GM21825 (cell line): ENCODE results near the gene FOXS1.

ENCODE experiments used
- ATAC-seq: cut with Tn5 transposase; IDR thresholded peaks from one replicate; pipeline ENCODE4 v1.9.1; 2021; ENCODE audit warnings: mild to moderate bottlenecking, moderate library complexity; ENCODE audit not compliant: unreplicated experiment

The FOXS1 gene

DNA sequence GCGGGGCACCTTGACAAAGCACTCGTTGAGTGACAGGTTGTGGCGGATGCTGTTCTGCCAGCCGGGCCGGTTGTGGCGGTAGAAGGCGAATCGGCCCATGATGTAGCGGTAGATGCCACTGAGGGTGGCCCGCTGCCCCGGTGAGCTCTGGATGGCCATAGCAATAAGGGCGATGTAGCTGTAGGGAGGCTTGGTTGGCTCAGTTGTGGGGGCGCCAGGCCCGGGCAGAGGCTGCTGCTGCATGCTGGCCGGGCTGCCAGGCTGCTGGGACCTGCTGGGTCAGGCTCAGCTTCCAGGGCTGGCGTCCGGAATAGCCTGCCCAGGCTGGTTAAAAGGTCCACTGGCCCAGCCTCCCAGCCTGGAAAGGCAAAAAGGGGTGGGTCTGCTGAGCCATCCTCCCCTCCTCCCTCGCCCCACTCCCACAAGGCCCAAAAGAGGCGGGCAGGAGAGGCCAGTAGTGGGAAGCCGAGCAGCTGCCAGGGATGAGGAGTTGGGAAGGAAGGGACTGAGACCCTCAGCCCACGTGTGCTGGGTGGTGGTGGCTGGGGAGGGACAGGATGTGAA, at the start of gene FOXS1:
Gene FOXS1 (minus strand): TSS at position 305 of the 564 bp plus-strand sequence. CDS start 62 bp downstream, at position 243.
- no peak for ATAC-seq

DNA sequence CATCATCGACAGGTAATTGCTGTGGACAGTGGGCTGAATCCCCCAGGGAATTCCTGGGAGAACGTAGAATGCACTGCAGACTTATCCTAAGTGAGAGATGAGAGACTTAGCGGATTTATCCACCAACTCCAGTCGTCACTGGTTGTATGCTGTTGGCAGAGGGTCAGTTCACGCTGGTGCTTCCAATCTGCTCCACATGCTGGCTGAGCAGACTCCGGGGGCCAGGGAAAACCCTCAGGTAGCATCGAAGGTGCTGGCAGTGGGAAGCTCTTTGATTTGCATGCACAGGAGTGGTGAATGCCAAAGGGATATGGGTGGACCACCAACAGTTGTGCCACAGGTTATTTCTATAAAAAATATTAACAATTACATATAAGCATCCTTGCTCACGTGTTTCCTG, 45.2 kb upstream of the FOXS1 start:
- ATAC-seq = no peak

DNA sequence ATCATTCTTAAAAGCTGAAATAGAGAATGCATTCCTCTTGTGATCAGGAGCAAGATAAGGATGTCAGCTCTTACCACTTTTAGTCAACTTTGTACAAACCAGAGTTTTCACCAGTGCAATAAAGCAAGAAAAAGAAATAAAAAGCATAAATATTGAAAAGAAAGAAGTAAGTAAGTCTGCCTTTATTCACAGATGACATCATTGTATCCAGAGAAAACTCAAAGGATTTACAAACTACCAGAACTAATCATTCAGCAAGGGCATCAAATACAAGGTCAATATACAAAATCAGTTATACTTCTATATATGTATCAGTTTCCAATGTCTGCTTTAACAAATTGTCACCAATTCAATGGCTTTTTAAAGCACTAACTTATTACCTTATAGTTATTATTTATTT, 38.4 kb upstream of the FOXS1 start:
- no peak for ATAC-seq

DNA sequence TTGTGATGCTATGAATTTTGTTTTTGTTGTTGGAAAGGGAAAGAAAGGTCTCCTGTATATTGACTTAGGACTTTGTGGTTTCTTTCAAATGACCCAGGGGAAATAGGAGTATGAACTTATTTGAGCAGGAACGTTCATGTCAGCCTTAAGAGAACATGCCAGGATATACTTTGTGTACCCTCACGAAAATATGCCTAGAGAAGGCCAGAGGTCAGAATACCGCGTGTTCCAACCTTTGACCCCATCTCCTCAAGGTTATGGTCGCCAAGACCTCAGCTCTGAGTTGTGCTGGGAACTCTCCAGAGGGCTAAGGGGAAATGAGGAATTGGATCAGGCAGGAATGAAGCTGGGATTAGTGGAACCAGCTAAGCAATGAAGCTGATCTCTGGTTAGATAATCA, 36.5 kb upstream of the FOXS1 start:
- no peak for ATAC-seq

DNA sequence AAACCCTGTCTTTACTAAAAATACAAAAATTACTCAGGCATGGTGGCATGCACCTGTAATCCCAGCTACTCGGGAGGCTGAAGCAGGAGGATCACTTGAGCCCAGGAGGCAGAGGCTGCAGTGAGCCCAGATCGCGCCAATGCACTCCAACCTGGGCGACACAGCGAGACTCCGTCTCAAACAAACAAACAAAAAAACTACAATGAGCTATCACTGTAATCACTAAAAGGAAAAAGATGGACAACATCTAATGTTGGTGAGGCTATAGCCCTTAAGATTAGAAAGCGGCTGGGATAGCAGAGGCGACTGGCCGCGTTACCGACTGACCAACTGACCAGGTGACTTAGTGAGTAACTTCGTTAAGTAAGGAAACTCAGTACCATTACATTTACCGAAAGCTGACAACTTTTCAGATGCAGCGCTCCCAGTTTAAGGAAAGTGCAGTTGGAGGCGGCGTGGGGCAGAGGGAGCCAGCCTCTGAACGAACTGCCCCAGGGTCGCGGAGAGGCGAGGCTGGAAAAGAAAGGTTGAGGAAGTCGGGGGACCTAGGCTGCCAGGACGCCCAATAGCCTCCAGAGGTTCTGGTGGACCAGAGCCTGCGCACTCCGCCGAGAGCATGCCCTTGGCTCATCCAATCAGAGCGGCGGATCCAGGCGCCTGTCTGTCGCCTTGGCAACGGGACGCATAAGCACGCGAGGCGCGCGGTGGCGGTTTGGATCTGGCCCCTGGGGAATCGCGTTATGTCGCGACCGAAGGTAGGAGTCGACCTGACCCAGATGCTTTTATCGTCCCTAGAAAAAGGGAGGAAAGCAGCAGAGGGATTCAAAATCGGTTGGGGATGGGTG, 34.0 kb upstream of the FOXS1 start:
- peak; percentile 55 for ATAC-seq

DNA sequence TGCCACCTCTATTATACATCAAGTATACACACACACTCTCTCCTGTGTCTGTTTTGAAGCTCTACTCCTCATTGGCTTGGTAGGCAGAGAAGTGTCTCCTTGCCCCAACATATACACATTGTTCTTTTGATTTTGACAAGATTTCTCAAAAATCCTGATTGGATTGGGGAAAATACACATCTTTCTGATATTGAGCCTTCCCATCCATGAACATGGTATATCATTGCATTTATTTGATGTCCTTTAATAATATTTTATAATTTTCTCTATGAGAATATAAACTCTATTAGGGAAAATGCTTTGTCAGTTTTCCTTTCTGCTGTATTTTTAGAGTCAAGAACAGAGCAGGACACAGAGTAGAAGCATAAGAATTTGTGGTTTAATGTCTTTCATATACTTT, 32.3 kb upstream of the FOXS1 start:
- no peak for ATAC-seq

DNA sequence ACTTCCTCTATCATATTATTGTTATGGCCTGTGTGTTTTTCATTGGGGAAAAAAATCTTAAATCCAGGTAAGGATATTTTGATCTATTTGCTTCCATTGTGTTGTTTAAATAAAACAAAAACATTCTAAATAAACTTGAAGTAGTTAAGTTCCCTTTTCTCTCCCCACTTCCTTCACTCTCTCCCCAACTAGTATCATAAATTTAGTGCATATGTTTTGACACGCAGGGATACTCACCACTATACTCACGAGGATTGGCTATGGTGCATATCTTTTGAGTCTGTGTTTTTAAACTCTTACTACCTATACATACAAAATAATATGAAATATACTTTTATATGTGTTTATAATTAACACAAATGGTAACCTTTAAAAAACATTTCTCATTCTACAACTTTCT, 30.3 kb upstream of the FOXS1 start:
- no peak for ATAC-seq

DNA sequence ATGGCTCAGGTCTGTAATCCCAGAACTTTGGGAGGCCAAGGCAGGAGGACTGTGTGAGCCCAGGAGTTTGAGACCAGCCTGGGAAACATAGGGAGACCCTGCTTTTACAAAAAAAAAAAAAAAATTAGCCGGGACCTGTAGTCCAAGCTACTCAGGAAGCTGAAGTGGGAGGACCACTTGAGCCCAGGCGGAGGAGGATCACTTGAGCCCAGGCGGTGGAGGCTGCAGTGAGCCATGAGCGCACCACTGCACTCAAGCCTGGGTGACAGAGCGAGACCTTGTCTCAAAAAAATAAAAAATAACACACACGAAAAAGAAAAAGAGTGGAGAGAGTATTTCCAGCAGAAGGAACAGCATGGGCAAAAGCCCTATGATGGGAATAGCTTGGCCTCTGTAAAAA, 27.0 kb upstream of the FOXS1 start:
- no peak for ATAC-seq

DNA sequence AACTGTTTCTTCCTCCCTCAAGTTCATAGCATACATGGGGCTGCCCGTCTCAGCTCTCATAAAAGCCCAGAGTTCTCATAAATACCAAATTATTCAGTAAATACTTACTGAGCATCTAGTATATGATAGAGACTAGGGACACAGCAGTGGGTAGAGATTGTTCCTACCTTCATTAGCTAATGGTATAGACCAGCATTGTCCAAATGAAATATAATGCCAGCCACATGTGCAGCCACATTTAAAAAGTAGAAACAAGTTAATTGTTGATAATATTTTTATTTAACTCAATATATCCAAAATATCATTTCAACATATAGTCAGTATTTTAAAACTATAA, 26.2 kb upstream of the FOXS1 start:
- no peak for ATAC-seq

DNA sequence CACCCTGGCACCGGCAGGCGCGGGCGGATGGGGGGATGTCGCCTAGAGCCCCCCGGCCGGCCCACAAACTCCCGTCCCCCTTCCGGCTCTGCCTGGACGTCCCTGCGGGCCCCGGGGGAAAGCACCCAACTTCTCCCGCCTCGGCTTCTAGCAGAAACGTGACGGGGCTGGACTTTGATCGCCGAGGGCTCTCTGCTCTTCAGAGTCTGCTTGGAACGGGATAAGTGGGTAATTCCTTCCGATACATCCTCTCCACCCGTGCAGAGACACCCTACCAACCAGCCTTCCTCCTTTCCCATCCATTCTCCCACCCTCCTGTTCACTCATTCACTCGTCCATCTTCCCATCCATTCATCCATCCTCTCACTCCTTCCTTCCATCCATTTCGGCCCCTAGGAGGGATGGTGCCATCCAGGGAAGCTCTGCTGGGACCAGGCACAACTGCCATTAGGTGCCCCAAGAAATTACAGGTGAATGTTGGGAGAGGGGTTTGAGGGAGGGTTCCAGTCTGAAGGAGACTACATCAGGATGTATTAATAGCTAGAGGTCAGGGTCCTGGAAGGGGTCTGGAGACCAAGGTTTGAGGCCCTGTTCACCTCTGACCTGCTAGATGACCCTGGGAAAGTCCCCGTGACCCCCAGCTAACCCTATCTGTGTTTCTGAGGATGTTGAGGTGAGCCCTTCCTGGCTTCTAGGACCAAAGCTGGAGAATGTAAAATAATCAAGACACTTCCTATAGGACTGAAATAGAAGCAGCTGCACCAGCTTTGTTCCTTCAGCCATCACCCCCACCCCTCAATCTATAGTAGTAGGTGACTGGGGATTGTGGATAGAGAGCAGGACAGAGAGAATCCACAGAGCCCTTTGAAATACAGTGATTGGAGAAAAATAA, 25.6 kb upstream of the FOXS1 start:
- ATAC-seq = no peak

DNA sequence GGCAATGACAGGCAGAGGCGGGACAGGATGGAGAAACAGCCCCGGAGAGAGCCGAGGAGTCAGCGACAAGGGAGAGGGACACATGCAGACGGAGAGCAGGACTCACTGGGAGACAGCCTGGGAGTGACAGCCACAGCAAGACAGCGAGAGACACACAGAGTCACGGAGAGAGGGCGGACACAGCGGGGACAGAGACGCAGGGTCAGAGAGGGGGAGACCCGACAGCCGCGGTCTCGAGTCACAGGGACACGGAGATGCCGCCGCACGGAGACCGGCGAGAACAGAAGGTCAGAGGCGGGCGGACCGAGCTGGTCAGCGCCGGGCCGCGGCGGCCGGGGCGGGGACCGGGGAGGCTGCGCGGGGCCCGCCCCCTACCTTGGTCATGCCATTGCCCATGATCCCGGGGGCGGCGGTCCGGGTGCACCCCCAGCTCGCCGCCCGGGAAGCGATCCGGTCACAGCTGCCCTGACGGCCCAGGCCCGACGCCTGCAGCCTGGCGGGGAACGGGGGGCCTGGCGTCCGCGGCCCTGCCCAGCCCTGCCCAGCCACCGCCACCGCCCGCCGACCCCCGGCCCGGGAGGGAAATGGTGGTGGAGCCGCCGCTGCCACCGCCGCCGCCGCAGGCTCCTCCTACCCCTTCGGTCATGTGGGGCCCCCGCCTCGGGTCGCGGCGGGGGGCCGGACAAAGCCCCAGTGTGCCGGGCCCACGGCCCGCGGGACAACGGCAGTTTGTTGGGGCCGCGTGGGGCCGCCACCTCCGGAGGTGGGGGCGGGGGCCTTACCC, 24.7 kb upstream of the FOXS1 start, which contains the start of the genes DUSP15 and TTLL9:
Gene DUSP15 (minus strand): TSS at position 586 of the 784 bp plus-strand sequence. CDS start 190 bp downstream, at position 396.
Gene TTLL9 (plus strand): TSS at position 693 of the 784 bp plus-strand sequence. CDS start 493 bp downstream, outside the sequence.
- no peak for ATAC-seq

DNA sequence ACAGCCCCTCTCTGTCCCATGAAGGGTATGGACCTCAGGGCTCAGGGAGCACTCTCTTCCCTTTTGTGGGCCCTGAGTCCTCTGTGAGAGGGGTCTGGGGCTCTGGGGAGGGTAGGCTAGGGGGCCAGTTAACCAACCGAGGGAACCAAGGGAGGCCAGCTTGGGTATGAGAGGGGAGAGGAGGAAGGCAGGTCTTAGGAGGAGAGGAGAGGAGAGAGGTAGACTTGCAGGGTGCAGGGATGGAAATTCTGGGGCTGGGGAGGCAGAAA, 24.2 kb upstream of the FOXS1 start:
- no peak for ATAC-seq

DNA sequence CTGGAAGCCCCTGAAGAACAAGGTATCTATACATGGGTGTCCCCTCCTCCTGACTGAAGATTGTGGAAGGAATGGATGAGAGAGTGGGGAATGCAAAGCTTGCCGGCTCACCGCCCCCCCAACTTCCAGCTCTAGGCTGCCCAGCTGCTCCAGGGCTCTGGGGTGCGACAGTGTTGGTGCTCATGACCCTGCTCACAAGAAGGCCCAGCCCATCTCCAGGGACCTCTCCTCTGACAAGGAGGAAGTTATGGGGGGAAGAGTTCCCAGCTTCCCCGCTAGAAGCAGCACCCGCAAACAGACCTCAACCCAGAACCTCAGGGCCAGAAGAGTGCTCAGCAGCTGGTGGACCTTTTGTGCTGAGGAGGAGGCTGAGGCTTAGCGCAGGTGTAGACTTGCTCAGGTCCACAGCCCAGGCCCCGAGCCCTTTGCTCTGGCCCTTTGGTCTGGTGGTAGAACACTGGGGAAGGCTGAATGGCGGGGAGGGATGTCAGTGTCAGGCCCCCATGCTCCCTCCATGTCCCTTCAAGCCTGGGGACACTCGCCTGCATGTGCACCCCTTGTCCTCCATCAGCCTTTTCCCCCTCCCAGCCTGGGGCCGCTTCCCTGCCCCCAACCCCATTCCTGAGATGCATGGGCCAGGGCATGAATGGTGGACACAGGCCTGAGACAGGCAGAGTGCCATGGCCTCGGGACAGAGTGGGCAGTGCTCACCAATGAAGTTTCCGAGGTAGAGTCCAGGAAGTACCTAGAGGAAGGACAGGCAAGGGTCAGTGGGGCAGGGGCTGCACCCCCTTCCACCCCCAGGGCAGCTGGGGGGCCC, 23.7 kb upstream of the FOXS1 start:
- ATAC-seq = no peak

DNA sequence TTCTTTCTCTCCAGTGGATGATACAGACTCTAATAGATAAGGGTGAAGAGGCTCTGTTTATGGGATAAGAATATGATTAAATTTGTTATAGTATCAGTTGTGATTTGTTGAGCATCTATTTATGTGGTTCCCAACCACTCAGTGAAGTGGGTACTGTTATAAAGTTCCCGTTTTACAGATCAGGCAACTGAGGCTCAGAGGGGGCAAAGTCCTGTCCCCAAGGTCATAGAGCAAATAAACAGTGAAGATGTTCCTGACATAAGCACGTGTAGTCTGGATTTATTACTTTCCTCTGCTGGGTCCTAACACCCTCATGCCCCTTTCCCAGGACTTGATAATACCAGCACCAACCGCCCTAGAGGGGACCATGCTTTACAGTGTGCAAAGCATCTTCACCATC, 20.8 kb upstream of the FOXS1 start:
- no peak for ATAC-seq

DNA sequence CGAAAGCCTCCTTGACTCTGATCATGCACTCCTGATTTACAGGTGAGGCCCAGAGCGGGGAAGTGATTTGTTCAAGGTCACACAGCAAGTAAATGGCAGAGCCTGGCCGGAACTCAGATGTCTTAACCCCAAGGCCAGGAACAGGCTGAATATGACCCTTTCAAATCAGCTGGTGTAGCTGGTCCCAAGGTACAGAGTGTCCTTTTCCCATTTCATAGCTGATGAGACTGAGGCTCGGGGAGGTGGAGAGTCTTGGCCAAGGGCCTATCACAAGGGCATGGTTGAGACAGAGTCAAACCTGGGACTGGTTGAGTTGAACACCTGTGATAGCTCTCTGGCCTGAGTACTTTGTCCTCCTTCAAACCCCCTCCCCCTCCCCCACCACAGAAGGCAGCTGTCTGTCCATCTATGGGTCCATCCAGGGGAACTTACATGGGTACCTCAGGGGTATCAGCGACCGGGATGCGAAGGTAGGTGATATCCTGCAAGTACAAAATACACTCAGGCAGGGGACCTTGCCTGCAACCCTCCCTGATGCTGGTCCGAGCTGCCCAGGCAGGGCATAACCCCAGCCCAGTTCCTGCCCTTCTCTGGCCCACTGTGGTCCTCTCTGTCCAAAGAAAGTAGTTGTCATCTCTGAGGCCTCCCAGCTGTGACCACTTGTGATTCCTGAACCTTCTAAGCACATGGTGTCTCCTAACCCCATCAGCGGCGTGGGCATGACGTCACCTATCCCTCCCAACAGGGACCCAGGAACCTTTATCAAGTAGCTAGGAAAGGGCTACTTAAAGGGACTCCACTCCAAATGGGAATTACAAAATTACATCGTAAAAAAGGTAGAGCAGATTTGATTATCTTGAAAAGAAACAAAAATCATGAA, 19.4 kb upstream of the FOXS1 start:
- no peak for ATAC-seq

DNA sequence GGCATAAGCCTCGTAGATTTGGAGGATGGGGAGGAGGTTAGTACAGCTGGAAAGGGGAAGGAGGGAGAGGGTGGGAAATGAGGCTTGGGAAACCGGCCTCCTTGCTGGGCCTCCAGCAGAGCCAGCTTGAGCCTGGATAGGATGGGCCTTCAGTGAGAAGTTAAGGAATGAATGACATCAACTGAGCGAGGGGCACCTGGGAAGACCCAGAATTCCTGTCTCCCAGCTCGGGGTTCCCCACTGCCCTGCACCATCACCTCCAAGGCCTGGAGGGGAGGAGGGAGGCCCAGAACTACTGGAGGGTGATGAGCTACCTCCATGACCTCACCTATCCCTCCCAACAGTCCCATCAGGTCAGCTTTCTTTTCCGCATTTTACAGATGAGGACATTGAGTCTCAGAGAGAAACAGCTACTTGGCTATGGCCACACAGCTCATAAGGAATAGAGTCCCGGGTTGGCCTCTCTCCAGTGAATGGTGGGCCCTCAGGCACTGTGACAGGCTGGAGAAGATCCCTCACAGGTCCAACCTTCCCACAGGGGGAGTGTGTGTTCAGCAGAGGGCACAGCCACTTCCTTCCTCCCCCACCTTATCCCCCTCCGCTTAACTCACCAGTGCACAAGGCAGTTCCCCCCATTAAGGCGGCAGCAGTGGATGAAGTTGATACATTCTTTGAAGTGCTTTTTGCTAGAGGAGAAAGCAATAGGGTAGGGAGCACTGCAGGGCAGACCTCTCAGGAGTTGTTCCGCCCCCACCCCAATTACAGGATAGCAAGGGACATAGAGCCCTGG, 18.1 kb upstream of the FOXS1 start:
- ATAC-seq = no peak

DNA sequence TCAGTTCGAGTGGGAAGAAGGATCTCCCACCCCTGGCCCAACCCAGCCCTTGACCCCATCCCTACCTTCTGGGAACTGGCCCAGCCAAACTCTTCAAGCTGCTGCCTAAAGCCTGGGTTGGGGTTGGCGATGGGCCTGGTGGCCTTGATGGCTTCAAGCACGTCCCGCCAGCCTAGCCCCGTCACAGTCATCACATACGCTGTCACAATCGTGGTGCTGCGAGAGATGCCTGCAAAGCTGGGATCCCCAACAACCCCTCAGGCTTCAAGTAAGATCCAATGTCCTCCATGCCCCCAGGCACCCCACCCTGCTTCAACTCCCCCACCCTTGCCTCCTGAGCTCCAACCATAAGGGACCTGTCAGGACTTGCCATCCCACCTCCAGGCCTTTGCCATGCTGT, 17.1 kb upstream of the FOXS1 start:
- ATAC-seq = no peak

DNA sequence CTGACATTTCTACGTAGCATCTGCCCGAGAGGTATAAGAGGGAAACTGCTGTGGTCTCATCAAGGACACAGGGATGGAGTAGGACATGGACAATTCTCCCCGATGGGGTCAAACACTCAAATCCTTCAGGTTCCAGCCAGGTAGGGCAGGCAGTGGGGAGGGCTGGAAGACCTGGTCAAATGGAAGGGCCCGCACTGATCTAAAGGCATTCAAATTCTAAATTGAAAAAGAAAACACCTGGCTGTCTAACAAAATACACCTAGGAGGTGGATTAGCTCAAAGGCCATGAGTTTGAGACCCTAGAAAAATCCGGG, 16.7 kb upstream of the FOXS1 start:
- ATAC-seq = no peak
